ENCODE measurements around the gene MGAT4A.

MGAT4A gene

GRCh38 chr2:98731041-98731893 lies at the start of gene MGAT4A:
TSS of gene MGAT4A (minus strand) at chr2:98731132. CDS start at chr2:98726332, 4,800 bp downstream.
- peak; percentile 53 to 75 for DNase-seq (ENCODE audit: low read depth in 2 of 2)

- DNase-seq (ENCODE audit: low read depth in 2 of 2), result no peak
Observed at GRCh38 chr2:98778741-98779483, 48.0 kb upstream of the MGAT4A start.

GRCh38 chr2:98778151-98778550 lies 47.2 kb upstream of the MGAT4A start:
- DNase-seq (ENCODE audit: low read depth in 2 of 2), result no peak

- no peak for DNase-seq (ENCODE audit: low read depth in 2 of 2)
Observed at GRCh38 chr2:98777710-98778109, 46.8 kb upstream of the MGAT4A start.

GRCh38 chr2:98777076-98777475 lies 46.1 kb upstream of the MGAT4A start:
- DNase-seq (ENCODE audit: low read depth in 2 of 2), result no peak

- no peak for DNase-seq (ENCODE audit: low read depth in 2 of 2)
Observed at GRCh38 chr2:98776136-98776535, 45.2 kb upstream of the MGAT4A start.

- DNase-seq (ENCODE audit: low read depth in 2 of 2), result no peak
Observed at GRCh38 chr2:98775146-98775986, 44.4 kb upstream of the MGAT4A start.

GRCh38 chr2:98773907-98774306 lies 43.0 kb upstream of the MGAT4A start:
- no peak for DNase-seq (ENCODE audit: low read depth in 2 of 2)

GRCh38 chr2:98773169-98773568 lies 42.2 kb upstream of the MGAT4A start:
- no peak for DNase-seq (ENCODE audit: low read depth in 2 of 2)

GRCh38 chr2:98772536-98772935 lies 41.6 kb upstream of the MGAT4A start:
- no peak for DNase-seq (ENCODE audit: low read depth in 2 of 2)

- DNase-seq (ENCODE audit: low read depth in 2 of 2), result peak in 1 of 2 donors; percentile 42
Observed at GRCh38 chr2:98771721-98772524, 41.0 kb upstream of the MGAT4A start.

GRCh38 chr2:98771264-98771663 lies 40.3 kb upstream of the MGAT4A start:
- DNase-seq (ENCODE audit: low read depth in 2 of 2), result no peak

- DNase-seq (ENCODE audit: low read depth in 2 of 2), result no peak
Observed at GRCh38 chr2:98769784-98770183, 38.9 kb upstream of the MGAT4A start.

GRCh38 chr2:98769114-98769476 lies 38.2 kb upstream of the MGAT4A start:
- DNase-seq (ENCODE audit: low read depth in 2 of 2), result no peak

- no peak for DNase-seq (ENCODE audit: low read depth in 2 of 2)
Observed at GRCh38 chr2:98768384-98769113, 37.6 kb upstream of the MGAT4A start.

GRCh38 chr2:98764499-98764898 lies 33.6 kb upstream of the MGAT4A start:
- DNase-seq (ENCODE audit: low read depth in 2 of 2), result no peak

- no peak for DNase-seq (ENCODE audit: low read depth in 2 of 2)
Observed at GRCh38 chr2:98763209-98763951, 32.4 kb upstream of the MGAT4A start.

- DNase-seq (ENCODE audit: low read depth in 2 of 2), result no peak
Observed at GRCh38 chr2:98761909-98762308, 31.0 kb upstream of the MGAT4A start.

- DNase-seq (ENCODE audit: low read depth in 2 of 2), result peak; percentile 54 to 59
Observed at GRCh38 chr2:98761267-98761781, 30.4 kb upstream of the MGAT4A start.
